ENCODE data around the gene KIF26B.

GRCh38 chr1:245600658-245601057 lies 445.9 kb downstream of the KIF26B start:
- no peak for TF ChIP-seq CTCF (optimal IDR thresholded peaks at IDR 0.05 in 1 of 3, IDR thresholded peaks at IDR 0.05 in 1 of 3, conservative IDR thresholded peaks at IDR 0.05 in 1 of 3; ENCODE audit: extremely low read depth in 1 of 3, insufficient read depth in 2 of 3, low read length in 3 of 3)
- no peak for TF ChIP-seq EZH2 (IDR thresholded peaks at IDR 0.05; ENCODE audit: low read length)
